EL (cell line): ENCODE results near the gene RNPS1.
A peak's percentile ranks its signal among the peaks of the same experiment; 100 is the strongest.

Experiments used
- DNase-seq: peaks from one replicate; pipeline ENCODE4 v3.0.0-alpha.2; 2016

The RNPS1 gene

DNA sequence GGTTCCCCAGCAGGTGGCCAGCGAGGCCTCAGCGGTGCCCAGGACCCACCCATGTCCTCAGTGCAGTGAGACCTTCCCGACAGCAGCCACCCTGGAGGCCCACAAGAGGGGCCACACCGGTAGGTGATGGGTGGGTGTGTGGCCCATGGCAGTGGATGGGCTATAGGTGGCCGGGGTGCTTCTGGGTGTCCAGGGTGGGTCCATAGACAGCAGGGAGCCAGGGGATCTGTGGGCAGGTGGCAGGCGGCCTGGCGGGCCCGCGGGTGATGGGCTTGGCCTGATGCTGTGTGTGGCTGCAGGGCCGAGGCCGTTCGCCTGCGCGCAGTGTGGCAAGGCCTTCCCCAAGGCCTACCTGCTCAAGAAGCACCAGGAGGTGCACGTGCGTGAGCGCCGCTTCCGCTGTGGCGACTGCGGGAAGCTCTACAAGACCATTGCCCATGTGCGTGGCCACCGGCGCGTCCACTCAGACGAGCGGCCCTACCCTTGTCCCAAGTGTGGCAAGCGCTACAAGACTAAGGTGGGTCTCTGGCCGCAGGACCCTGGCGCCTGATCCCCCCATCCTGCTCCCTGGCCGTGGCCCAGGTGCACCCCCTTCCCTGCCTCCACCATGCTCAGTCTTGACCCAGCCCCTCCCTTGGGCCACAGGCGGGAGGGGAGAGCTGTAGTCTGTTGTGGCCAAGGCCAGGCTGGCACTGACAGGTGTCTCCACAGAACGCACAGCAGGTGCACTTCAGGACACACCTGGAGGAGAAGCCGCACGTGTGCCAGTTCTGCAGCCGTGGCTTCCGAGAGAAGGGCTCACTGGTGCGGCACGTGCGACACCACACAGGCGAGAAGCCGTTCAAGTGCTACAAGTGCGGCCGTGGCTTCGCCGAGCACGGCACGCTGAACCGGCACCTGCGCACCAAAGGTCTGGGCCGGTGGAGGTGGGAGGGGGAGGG lies 33.8 kb downstream of the RNPS1 start:
- DNase-seq = no peak

DNA sequence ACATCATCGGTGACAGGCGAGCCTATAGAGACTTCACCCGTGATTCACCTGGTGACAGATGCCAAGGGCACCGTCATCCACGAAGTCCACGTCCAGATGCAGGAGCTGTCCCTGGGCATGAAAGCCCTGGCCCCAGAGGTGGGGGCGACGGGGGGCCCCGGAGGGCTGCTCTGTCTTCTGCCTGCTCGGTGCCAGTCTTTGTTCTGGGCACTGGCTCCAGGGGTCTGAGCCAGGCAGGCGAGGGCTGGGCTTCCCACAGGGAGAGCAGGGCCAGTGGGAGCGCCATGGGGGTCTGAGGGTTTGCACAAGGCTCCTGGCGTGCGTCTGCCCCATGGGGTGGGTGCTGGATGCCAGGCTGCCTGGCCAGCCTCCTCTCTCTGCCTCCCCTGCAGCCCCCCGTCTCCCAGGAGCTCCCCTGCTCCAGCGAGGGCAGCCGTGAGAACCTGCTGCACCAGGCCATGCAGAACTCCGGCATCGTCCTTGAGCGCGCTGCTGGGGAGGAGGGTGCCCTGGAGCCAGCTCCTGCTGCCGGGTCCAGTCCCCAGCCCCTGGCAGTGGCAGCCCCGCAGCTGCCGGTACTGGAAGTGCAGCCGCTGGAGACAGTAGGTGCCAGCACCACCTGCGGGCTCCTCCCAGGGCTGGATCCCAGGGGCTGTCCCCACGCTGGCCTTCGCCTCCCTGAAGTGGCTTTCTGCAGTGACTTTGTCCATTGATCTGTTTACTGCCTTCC lies 34.7 kb downstream of the RNPS1 start:
- DNase-seq = no peak

DNA sequence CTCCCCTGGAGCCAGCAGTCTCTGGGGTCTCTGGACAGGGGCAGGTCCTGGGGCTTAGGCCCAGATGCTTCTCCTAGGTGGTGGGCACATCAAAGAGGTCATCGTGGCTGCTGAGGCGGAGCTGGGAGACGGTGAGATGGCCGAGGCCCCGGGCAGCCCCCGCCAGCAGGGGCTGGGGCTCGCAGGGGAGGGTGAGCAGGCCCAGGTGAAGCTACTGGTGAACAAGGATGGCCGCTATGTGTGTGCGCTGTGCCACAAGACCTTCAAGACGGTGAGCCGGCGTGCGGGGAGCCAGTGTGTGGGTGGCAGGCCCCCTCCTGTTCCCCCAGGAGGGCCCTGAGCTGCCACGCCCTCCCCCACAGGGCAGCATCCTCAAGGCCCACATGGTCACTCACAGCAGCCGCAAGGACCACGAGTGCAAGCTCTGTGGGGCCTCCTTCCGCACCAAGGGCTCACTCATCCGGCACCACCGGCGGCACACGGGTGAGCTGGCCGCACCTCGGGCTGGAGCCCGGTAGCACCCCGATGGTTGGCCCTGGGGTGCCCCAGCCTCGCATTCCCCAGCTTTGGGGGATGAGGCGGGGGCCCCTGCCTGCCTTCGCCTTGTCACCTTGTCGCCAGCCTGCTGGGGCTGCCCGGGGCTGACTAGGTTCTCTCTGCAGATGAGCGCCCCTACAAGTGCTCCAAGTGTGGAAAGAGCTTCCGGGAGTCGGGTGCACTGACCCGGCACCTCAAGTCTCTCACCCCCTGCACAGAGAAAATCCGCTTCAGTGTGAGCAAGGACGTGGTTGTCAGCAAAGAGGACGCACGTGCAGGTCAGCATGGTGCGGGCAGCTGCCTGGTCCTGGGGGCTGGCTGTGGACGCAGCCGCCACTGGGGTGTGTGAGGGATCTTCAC lies 35.6 kb downstream of the RNPS1 start:
- no peak for DNase-seq

DNA sequence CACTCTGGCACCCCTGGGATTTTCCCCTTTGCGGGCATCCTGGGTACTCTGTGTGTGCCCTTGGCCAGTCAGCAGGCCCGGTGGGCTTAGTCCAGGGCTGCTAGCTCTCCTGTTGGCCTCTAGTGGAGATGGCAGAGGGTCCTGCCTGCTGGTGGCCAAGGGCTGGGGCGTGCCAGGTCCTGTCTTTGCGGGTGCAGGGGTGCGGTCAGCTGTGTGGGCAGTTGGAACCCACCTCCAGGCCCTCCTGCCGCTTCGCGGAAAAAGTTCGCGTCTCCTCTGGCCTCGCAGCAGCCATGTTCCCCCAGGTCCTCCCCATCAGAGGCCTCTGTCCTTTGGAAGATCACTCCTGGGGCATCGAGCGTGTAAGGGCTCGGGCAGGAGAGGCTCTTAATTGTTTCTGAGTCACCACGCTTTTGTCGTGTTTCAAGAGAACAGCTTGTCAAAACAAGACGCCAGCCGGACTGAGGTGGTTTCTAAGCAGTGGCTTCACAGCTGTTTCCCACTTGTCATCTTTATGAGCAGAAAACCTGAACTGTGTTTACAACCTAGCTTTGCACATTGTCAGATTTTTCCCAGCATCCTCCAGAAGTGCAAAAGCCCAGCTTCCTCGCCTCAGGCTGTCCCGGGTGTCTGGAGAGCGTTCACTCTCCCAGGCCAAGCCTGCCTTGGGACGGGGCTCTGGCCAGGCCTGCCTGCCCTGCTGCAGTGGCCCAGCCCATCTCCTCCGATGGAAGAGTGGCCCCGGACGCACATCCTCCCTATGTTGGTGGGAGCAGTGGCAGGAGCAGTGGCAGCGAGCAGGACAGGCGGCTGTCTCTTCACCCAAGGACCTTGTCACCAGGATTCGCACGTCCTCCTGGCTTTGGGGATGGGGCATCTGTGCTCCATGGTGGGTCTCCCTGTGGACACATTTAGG lies 36.7 kb downstream of the RNPS1 start:
- no peak for DNase-seq

DNA sequence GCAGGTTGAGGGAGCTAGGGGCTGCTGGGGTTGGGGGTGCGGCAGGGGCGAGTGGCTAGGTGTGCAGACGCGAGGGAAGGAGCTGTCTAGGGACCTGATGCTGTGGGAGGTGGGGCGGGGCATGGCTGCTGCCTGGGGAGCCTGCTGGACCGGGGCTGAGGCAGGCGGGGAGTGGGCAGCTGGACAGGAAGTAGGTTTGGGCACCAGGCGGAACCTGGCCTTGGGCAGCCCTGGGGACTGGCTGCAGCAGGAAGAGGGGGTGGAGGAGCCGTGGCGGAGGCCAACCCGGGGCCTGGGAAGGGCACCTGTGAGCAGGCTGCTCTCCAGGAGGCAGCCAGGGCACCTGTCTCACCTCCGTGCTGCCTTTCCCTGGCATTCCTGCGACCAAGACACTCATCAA lies 37.5 kb downstream of the RNPS1 start:
- DNase-seq = no peak

DNA sequence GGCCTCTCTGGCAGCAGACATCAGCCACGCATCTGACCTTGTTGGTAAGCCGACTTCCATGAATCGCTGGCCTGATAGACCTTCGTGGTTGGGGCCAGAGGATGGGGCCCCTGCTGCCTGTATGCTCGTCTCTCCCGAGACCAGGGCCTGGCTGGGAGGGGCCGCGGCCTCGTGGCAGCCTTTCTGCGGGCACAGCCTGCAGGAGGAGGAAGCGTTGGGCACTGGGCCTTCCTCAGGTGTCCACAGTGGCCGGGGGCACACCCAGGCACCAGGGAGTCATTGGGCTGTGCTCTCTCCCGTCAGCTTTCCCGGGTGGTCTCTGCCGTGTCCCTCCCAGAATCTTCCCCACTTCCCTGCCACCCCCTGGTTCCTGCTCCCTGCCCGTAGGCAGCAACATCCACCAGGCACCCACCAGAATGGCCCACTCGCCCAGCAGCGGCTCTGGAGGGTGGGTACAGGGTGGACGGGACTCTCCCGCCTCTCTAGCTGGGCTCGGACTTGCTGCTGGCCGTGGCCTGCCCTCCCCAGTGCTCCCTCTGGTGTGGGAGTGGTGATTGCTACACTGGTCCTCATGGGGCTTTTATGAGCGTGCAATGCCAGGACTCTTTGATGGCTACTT lies 38.2 kb downstream of the RNPS1 start:
- no peak for DNase-seq

DNA sequence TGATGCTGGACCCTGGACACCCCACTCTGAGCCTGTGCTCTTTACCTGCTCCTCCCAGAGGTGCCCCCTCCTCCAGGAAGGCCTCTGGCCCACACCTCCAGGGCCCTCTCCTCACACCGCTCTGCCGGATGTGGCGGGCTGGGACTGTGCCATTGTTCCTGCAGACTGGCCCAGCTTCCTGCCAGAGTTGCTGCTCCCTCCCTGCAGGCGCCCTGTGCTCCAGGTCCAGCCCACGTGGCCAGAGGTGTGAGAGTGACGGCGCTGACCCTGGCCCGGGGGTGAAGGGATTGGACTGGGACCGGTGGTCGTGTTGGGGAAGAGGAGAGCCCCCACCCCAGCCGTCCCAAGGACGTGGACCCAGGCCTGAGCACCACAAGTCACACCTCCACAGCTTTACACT lies 38.8 kb downstream of the RNPS1 start:
- no peak for DNase-seq

DNA sequence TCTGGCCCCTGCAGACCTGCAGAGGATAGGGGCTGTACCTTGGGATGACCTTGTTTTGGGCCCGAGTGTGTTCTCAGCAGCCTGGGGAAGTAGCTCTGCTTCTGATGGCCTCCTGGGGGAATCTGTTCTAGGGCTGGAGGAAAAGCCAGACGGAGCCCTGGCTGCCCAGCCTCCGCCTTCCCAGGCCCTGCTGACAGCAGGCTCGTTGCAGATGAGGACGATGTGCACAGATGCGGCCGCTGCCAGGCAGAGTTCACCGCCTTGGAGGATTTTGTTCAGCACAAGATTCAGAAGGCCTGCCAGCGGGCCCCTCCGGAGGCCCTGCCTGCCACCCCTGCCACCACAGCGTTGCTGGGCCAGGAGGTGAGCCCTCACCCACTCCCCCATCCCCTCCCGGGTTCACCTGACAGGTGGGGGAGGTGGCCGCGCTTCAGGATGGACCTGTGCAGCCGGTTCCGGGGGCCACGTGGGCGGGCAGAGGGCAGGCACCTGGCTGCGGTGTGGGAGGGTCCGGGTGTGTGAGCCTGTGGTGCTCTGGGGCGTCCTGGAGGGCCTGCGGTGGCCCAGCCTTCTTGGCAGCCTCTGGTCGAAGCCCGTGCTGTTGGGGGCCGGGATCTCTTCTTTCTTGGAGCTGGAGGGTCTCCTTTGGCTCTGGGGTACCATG lies 39.6 kb downstream of the RNPS1 start:
- no peak for DNase-seq

DNA sequence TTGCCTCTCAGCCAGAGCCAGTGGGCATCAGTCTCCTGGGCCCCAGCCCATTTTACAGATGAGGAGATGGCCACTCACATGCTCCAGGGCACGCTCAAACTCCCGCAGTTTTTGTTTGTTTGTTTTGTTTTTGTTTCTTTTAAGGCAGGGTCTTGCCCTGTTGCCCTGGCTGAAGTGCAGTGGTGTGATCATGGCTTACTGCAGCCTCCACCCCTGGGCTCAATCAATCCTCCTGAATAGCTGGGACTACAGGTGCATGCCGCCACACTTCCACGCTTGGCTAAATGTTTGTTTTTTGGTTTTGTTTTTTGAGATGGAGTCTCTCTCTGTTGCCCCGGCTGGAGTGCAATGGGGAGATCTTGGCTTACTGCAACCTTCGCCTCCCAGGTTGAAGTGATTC lies 41.0 kb downstream of the RNPS1 start:
- no peak for DNase-seq

DNA sequence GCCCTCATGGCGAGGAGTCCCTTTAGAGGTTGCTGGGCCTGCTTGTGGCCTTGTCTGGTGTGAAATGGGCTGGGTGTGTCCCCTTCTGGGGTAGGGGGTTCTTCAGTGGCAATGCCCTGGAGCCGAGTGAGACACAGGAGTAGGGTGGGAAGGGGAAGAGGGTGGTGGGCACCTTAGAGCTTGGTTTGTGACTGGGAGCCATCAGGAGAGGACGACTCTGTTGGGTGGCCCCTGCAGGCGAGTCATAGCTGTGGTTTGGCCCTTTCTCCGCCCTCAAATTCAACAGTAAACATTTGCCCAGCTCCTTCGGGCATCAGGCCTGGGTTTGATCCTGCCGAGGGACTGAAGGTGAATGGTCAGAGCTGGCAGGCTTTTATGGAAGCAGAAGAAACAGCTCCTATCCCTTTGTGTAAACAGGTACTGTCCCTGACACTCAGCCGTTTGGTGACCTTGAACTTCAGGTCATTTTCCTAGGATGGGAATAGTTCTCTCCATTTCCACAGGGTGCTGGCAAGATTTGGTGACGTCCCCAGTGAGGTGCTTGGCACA lies 41.6 kb downstream of the RNPS1 start:
- DNase-seq = peak; percentile 52

DNA sequence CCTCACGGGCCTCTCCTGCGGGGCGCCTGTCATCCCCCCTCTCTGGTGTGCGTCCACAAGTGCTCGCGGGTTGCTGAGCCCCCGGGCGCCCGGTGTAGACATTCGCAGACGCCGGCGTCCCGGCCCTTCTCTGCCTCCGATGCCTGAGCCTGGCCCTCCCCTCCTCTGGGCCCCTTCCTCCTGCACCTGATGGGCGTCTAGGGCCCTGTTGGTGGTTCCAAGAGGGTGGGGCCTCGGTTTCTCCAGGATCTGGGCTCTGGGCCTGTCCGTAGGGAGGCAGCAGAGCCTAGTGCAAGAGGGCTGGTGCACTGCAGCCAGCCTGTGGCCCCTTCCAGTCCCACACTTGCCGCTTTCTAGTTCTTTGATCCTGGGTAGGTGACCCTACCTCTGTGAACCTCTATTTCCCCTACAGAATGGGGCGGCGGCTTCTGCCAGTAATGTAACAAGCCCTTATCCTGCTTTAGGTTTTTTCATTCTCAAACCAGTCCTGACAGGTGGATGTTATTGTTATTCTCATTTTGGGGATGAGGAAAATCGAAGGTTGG lies 43.9 kb downstream of the RNPS1 start:
- DNase-seq = peak; percentile 52

DNA sequence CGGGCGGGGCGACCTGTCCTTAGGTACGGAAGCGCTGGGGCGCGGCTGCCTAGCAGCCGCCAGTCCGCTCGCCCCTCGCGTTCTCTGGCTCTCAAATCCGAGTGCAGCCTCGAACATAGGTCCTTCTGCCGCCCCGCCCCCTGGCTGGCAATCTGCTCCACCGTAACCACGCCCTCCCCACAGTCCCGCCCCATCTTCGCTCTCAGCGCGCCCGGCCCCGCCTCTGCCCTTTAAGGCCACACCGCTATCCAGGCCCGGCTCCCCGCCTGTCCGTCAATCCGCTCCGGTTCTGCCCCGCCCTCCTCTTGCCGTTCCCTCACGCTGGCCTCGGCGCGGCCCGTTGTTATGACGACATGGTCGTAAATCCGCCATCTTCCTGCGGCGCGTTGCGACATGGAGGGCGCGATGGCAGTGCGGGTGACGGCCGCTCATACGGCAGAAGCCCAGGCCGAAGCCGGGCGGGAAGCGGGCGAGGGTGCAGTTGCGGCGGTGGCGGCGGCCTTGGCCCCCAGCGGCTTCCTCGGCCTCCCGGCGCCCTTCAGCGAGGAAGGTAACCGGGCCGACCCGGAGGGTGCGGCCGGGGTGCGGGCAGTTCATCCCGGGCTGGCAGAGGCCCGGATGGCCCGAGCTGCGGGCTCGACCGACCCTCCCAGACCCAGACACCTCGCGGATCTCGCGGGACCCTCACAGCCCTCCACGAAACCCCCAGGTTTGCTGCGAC lies 44.5 kb downstream of the RNPS1 start, which contains the start of gene E4F1:
Gene E4F1 (plus strand): TSS at position 371 of the 721 bp plus-strand sequence. CDS start 23 bp downstream, at position 394.
- DNase-seq = peak; percentile 99

DNA sequence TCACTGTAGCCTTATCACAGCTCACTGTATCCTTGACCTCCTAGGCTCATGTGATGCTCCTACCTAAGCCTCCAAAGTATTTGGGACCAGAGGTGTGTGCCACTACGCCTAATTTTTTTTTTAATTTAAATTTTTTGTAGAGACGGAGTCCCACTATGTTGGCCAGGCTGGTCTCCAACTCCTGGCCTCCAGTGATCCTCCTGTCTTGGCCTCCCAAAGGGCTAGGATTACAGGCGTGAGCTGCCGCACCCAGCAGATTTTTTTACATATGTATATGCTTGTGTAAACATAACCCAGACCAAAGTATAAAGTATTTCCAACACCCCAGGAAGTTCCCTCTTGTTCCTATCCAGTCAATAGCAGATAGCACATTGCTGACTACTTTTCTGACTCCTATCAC lies 51.6 kb downstream of the RNPS1 start:
- no peak for DNase-seq

DNA sequence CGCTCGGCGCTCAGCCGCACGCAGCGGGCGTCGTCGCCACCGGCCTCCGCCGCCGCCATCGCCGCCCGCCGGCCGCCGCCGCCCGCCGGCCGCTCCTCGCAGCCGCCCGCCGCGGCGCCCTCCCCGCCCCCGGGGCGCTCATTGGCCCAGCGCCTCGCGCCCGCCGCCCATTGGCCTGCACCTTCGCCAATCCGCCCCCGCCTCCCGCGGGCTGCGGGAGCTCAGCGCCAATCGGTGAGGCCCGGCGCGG lies 53.3 kb downstream of the RNPS1 start, which contains the start of gene PGP:
Gene PGP (minus strand): TSS at position 122 of the 250 bp plus-strand sequence. CDS start 63 bp downstream, at position 59.
- DNase-seq = no peak

DNA sequence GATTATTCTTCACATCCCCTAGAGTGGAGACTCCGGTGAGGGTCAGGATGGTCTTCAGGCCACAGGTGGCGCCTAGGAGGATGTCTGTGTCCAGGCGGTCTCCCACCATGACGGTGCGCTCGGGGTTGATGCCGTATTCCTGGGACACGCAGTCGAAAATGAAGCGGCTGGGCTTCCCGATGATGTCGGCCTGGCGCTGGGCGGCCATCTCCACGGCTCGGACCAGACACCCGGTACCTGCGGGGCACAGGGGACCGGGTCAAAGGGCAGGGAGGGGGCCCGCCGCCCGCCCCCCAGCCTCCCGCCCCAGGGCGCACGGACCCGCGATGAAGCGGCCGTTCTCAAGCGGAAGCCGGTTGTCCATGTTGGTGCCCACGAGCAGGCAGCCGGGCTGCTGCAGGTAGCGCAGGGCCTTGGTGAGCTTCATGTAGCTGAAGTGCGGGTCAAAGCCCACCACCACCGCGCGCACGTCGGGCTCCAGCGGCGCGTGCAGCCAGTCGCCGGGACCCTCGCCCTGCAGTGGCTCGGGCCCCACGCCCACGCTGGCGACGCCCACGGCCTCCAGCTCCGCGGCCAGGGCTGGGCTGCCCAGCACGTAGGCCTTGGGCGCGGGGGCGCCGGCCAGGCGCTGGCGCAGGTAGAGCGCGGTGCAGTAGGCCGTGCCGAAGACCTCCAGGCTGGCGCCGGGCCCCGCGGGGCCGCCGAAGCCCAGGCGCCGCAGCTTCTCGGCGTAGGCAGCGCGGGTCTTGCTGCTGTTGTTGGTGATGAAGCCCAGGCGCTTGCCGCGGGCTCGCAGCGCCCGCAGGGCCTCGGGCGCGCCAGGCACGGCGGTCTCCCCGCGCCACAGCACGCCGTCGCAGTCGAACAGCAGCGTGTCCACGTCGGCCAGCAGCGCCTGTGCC lies 53.9 kb downstream of the RNPS1 start:
- peak; percentile 31 for DNase-seq

DNA sequence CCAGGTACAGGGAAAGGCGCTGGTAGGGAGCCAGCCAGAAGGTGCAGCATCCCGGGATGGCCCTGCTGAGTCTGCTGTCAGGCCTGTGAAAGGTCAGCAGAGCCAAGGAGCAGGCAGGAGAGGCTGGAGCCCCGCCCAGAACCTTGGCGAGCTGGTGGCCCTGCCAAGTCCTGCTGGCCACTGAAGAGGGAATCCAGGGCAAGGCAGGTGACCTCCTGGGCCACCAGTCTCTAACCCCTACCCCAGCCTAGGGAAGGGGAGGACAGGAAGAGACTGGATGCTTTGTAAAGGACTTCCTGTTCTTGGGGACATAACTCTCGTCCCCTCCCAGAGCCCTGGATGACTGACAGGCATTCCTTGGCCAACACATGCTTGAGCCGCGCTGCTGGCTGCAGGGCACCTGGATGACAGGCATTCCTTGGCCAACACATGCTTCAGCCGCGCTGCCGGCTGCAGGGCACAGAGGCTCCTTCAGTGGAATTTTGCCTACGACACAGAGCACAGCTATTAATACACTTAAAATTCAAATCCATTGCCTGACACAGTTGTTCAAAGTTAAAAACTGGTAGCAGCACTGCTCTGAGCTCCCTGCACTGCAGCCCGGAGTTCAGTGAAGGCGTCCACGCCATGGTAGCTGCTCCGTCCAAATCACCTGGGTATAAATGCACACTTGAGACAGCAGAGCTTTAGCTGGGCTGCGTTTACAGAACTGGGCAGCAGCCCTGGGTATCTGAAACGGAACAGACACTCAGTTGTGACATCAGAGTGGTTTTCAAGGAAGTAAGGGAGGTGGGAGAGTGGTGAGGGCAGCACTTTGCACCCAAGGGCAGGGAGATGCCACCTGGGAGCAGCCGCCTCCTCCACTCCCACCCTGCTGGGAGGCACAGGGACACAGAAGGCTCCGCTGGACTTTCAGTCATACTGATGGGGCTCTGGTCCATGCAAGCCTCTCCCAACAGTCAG lies 55.3 kb downstream of the RNPS1 start:
- no peak for DNase-seq

DNA sequence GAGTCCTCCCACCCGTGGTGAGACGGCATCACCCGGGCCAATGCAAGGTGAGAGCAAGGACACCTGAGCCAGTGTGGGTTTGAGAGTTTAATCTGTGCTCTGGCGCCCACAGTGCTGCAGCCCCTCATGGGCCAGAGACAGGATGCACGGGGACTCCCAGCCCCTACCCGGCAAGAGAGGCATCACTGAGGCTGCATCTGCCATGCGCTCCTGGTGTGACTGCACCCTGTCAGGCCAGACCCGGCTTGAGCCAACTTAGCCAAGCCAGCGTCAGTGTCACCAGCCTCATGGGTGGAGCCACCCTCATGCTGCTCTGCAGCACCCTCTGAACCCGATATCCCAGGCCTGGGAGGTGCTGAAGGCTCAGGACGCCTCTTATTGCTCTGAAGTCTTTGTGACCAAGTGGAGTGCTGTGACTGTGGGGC lies 56.0 kb downstream of the RNPS1 start:
- DNase-seq = no peak
